ENCODE results near the gene MACROD2.
A peak's percentile ranks its signal among the peaks of the same experiment; 100 is the strongest.
"Not testable (repeated sequence)": the region's sequence is repeated elsewhere in the genome, so short reads cannot be mapped to it uniquely, and the experiment has no call there.

MACROD2 gene

DNA sequence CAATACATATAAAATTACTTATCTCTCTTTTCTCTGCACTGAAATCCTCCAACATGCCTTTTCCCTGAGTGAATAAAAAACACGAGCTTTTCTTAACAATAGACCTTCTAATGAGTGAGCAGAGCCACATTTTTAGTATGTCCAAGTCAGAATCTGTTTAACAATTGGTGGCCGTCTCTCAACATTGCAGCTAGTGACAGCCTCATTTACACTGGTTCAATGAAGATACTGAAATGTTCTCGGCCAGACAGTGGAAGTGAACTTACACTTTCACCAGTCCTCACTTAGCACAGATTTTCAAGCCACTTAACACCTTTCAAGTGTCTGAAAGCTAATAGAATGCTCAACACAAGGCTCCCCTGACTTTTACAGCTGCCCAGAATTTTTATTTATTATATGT, 1810.8 kb downstream of the MACROD2 start:
- no peak for DNase-seq (ENCODE audit: extremely low read depth, low read depth)
- TF ChIP-seq, protein P1, sequence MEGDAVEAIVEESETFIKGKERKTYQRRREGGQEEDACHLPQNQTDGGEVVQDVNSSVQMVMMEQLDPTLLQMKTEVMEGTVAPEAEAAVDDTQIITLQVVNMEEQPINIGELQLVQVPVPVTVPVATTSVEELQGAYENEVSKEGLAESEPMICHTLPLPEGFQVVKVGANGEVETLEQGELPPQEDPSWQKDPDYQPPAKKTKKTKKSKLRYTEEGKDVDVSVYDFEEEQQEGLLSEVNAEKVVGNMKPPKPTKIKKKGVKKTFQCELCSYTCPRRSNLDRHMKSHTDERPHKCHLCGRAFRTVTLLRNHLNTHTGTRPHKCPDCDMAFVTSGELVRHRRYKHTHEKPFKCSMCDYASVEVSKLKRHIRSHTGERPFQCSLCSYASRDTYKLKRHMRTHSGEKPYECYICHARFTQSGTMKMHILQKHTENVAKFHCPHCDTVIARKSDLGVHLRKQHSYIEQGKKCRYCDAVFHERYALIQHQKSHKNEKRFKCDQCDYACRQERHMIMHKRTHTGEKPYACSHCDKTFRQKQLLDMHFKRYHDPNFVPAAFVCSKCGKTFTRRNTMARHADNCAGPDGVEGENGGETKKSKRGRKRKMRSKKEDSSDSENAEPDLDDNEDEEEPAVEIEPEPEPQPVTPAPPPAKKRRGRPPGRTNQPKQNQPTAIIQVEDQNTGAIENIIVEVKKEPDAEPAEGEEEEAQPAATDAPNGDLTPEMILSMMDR (IDR thresholded peaks at IDR 0.05; ENCODE audit: low read depth, low read length): no peak

DNA sequence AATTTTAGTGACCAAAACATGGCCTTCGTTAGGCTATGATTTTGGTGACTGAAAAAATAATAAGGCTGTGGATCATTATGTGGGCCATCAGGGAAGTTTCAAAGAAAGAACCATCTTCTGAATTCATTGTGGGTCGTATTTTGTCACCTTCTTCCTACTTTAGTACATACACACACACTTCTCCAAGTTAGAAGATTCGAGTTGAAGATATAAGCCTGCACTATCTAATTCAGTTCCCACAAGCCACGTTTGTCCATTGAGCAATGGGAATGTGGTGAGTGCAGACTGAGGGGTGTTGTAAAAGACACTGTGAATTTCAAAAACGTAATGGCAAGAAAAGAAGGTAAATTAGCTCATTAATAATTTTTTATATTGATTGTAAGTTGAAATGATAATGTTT, 1812.0 kb downstream of the MACROD2 start:
- TF ChIP-seq, protein P1 (IDR thresholded peaks at IDR 0.05; ENCODE audit: low read depth, low read length): no peak
- DNase-seq (ENCODE audit: extremely low read depth, low read depth): no peak

DNA sequence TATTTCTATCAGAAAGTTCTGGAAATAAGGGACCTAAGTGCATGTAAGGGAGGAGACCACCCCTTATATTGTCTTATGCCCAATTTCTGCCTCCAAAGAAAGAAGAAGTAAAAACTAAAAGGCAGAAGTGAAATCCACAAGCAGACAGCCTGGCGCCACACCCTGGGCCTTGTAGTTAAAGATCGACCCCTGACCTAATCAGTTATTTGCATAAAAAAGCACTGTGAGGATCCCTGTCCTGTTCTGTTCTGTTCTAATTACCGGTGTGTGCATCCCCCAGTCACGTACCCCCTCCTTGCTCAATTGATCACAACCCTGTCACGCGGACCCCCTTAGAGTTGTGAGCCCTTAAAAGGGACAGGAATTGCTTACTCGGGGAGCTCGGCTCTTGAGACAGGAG, 1812.5 kb downstream of the MACROD2 start:
- not testable (repeated sequence) for DNase-seq (ENCODE audit: extremely low read depth, low read depth)

DNA sequence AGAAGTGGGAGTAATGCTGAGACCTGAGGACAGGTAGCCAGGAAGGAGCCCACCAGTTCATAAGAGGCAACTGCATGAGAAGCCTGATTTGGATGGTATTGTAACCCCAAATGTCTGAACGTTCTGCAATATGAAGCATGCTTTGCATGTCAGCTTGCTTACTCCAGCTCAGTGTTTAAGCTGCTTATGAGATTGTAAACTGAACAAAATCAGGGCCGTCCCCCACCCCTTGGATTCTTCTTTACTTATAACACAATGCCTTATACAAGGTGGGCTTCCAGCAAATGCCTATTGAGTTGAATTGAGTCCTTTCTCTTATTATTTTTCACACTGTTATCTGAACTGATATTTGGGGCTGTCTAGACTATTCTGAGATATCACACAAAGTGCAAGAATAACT, 1816.6 kb downstream of the MACROD2 start:
- TF ChIP-seq, protein P1 (IDR thresholded peaks at IDR 0.05; ENCODE audit: low read depth, low read length): no peak
- DNase-seq (ENCODE audit: extremely low read depth, low read depth): no peak

DNA sequence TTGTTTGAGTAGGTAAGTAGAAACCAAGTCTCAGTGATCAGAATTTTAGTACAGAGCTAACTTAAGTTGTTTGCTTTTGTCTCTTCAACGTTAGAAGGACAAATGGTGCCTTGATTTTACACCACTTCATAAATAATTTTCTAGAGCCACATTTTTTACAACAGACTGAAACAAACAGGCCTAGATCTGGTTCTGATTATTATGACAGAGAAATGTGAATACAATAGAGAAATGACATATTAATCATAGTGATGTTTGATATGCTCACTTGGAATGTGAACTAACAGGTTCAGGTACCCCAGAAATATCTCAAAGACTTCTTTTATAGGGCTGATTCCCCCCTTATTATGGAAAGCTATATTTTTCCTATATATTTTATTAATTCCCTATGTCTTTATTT, 1817.4 kb downstream of the MACROD2 start:
- TF ChIP-seq, protein P1 (IDR thresholded peaks at IDR 0.05; ENCODE audit: low read depth, low read length): no peak
- DNase-seq (ENCODE audit: extremely low read depth, low read depth): no peak

DNA sequence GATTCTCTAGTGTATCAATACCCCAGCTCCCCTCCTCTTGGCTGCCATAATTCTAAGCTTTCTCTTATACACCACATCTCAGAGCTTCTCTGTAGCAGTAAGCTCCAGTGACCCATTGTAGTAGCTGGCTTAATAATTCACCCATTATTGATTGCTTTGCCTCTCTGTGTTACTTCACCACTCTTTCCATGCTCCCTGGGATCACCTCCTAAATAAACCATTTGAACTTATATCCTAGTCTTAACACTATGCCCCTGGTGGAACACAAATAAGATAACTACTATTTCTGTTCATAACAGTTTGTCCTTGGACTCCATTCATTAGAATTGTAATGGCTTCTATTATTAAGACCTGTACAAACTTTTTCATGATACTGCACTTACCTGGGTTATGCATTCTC, 1819.0 kb downstream of the MACROD2 start:
- TF ChIP-seq, protein P1 (IDR thresholded peaks at IDR 0.05; ENCODE audit: low read depth, low read length): no peak
- no peak for DNase-seq (ENCODE audit: extremely low read depth, low read depth)

DNA sequence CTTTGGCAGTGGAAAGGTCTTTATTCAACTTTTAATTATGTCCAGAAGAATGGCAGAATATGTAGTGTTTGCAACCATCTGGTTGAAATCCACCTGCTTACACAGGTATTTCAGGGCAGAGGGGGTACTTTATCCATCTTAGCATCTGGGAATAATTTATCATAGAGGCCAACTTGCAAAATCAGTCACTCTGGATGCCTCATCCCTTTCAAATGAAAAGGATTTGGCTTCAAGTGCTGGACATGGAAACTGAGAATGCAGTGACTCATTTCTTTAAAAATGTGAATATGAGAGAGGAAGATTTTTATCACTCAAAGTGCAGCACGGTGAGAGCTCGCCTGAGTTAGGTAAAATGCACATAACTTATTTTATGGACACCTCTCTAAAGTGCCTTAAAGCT, 1819.6 kb downstream of the MACROD2 start:
- peak; percentile 22 for DNase-seq (ENCODE audit: extremely low read depth, low read depth)
- TF ChIP-seq, protein P1 (IDR thresholded peaks at IDR 0.05; ENCODE audit: low read depth, low read length): no peak

DNA sequence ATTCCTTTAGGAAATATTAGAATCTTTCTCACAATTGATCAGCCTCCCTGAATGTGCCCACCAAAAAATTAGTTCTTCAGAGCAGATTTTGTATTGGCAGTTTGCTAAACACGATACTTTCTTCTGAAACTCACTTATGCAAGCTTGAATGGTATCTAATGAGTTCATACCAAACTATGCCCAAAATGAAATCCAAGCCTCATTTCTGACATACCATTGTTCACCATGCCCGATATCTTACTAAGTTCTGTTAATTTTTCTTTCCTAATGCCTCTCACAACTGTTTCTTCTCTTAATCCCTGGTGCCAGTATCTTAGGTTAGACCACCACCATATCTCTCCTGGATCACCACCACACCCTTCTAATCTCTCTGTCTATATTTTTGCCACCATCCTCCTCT, 1822.0 kb downstream of the MACROD2 start:
- DNase-seq (ENCODE audit: extremely low read depth, low read depth): no peak
- TF ChIP-seq, protein P1 (IDR thresholded peaks at IDR 0.05; ENCODE audit: low read depth, low read length): no peak

Measured in AG09319 (cell line).